Measurements from ENCODE around the gene RB1. TPM values are rescaled to one million over a fixed set of nuclear protein-coding genes. Genes with fewer than 3 reads are reported as not detected.

Gene RB1
- total and polyA plus RNA-seq, 2 donors = 30.2 to 52.3 TPM

GRCh38 chr13:48264058-48264457 is 39.5 kb upstream of the RB1 start:
- Histone ChIP-seq H3K4me1 (ENCODE audit: control insufficient read depth in 2 of 2, insufficient read depth in 2 of 2, low read length in 2 of 2) (no peaks in the 10 kb centered on the region), H3K27me3 (ENCODE audit: control insufficient read depth in 2 of 2, insufficient read depth in 1 of 2, low read length in 1 of 2) (no peaks in the 10 kb centered on the region), H3K9me3 (ENCODE audit: control insufficient read depth in 2 of 2, insufficient read depth in 1 of 2, low read length in 1 of 2) (no peaks in the 10 kb centered on the region), H3K27ac (ENCODE audit: low read depth in 1 of 2, low read length in 1 of 2) (no peak overlapping the region), H3K36me3 (ENCODE audit: control insufficient read depth in 2 of 2, insufficient read depth in 2 of 2, low read length in 1 of 2) (peaks cover 15 to 45% of the 10 kb centered on the region in 2 donors), H3K4me3 (ENCODE audit: low read length in 2 of 2) (no peak overlapping the region)
- DNase-seq (ENCODE audit: low read depth in 6 of 9, low spot score in 9 of 9) = no peak
- 97% methylated on average over 2 of the region's 2 CpGs for WGBS

- Histone ChIP-seq H3K27ac (ENCODE audit: low read depth in 1 of 2, low read length in 1 of 2) (no peak overlapping the region), H3K27me3 (ENCODE audit: control insufficient read depth in 2 of 2, insufficient read depth in 1 of 2, low read length in 1 of 2) (no peaks in the 10 kb centered on the region), H3K36me3 (ENCODE audit: control insufficient read depth in 2 of 2, insufficient read depth in 2 of 2, low read length in 1 of 2) (peaks cover 21 to 46% of the 10 kb centered on the region in 2 donors), H3K9me3 (ENCODE audit: control insufficient read depth in 2 of 2, insufficient read depth in 1 of 2, low read length in 1 of 2) (no peaks in the 10 kb centered on the region), H3K4me1 (ENCODE audit: control insufficient read depth in 2 of 2, insufficient read depth in 2 of 2, low read length in 2 of 2) (no peaks in the 10 kb centered on the region), H3K4me3 (ENCODE audit: low read length in 2 of 2) (no peak overlapping the region)
- 75% methylated on average over 8 of the region's 8 CpGs for WGBS
- DNase-seq (ENCODE audit: low read depth in 6 of 9, low spot score in 9 of 9) = peak in 3 of 9 donors; percentile 3 to 34 (median 9)
These were observed 38.2 kb upstream of the RB1 start for GRCh38 chr13:48265217-48265815.

GRCh38 chr13:48266150-48266549 is 37.4 kb upstream of the RB1 start:
- Histone ChIP-seq H3K36me3 (ENCODE audit: control insufficient read depth in 2 of 2, insufficient read depth in 2 of 2, low read length in 1 of 2) (peaks cover 21 to 43% of the 10 kb centered on the region in 2 donors), H3K27me3 (ENCODE audit: control insufficient read depth in 2 of 2, insufficient read depth in 1 of 2, low read length in 1 of 2) (no peaks in the 10 kb centered on the region), H3K4me3 (ENCODE audit: low read length in 2 of 2) (no peak overlapping the region), H3K27ac (ENCODE audit: low read depth in 1 of 2, low read length in 1 of 2) (no peak overlapping the region), H3K9me3 (ENCODE audit: control insufficient read depth in 2 of 2, insufficient read depth in 1 of 2, low read length in 1 of 2) (no peaks in the 10 kb centered on the region), H3K4me1 (ENCODE audit: control insufficient read depth in 2 of 2, insufficient read depth in 2 of 2, low read length in 2 of 2) (no peaks in the 10 kb centered on the region)
- DNase-seq (ENCODE audit: low read depth in 6 of 9, low spot score in 9 of 9) = no peak

GRCh38 chr13:48266701-48267639 is 36.6 kb upstream of the RB1 start:
- DNase-seq (ENCODE audit: low read depth in 6 of 9, low spot score in 9 of 9) = no peak
- Histone ChIP-seq H3K27me3 (ENCODE audit: control insufficient read depth in 2 of 2, insufficient read depth in 1 of 2, low read length in 1 of 2) (no peaks in the 10 kb centered on the region), H3K27ac (ENCODE audit: low read depth in 1 of 2, low read length in 1 of 2) (no peak overlapping the region), H3K36me3 (ENCODE audit: control insufficient read depth in 2 of 2, insufficient read depth in 2 of 2, low read length in 1 of 2) (peaks cover 21 to 42% of the 10 kb centered on the region in 2 donors), H3K9me3 (ENCODE audit: control insufficient read depth in 2 of 2, insufficient read depth in 1 of 2, low read length in 1 of 2) (no peaks in the 10 kb centered on the region), H3K4me1 (ENCODE audit: control insufficient read depth in 2 of 2, insufficient read depth in 2 of 2, low read length in 2 of 2) (no peaks in the 10 kb centered on the region), H3K4me3 (ENCODE audit: low read length in 2 of 2) (no peak overlapping the region)
- WGBS = 98% methylated on average over 2 of the region's 2 CpGs

- no peaks in the 10 kb centered on the region for H3K4me1 ChIP-seq (ENCODE audit: control insufficient read depth in 2 of 2, insufficient read depth in 2 of 2, low read length in 2 of 2)
- over 99% methylated on average over 4 of the region's 4 CpGs for WGBS
- no peaks in the 10 kb centered on the region for H3K9me3 ChIP-seq (ENCODE audit: control insufficient read depth in 2 of 2, insufficient read depth in 1 of 2, low read length in 1 of 2)
- no peaks in the 10 kb centered on the region for H3K27me3 ChIP-seq (ENCODE audit: control insufficient read depth in 2 of 2, insufficient read depth in 1 of 2, low read length in 1 of 2)
- H3K4me3 ChIP-seq (ENCODE audit: low read length in 2 of 2) = no peak overlapping the region
- DNase-seq (ENCODE audit: low read depth in 6 of 9, low spot score in 9 of 9) = no peak
- H3K27ac ChIP-seq (ENCODE audit: low read depth in 1 of 2, low read length in 1 of 2) = no peak overlapping the region
- peaks cover 16 to 32% of the 10 kb centered on the region in 2 donors for H3K36me3 ChIP-seq (ENCODE audit: control insufficient read depth in 2 of 2, insufficient read depth in 2 of 2, low read length in 1 of 2)
These were observed 35.5 kb upstream of the RB1 start for GRCh38 chr13:48268019-48268418.

DNA sequence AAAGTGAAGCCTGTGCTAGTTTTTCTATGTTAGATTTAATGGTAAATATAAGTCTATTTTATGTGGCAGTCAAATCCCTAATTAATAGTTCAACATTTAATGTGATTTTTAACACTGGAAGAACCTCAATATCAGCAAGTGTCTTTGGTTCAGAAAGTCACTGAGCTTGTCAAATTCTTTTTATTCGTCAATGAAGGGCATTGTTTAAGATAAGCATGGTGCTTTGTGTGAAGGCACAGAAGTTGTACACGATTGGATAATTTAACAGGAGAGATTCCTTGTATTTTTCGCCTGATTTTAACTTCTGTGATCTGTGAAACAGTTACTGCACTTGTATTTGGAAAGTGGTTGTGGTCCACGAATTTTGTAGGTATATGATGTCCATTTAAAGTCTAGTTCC is 30.2 kb upstream of the RB1 start:
- Histone ChIP-seq H3K4me1 (ENCODE audit: control insufficient read depth in 2 of 2, insufficient read depth in 2 of 2, low read length in 2 of 2) (no peaks in the 10 kb centered on the region), H3K27me3 (ENCODE audit: control insufficient read depth in 2 of 2, insufficient read depth in 1 of 2, low read length in 1 of 2) (no peaks in the 10 kb centered on the region), H3K4me3 (ENCODE audit: low read length in 2 of 2) (no peak overlapping the region), H3K9me3 (ENCODE audit: control insufficient read depth in 2 of 2, insufficient read depth in 1 of 2, low read length in 1 of 2) (no peaks in the 10 kb centered on the region), H3K36me3 (ENCODE audit: control insufficient read depth in 2 of 2, insufficient read depth in 2 of 2, low read length in 1 of 2) (peaks cover 8 to 15% of the 10 kb centered on the region in 2 donors), H3K27ac (ENCODE audit: low read depth in 1 of 2, low read length in 1 of 2) (no peak overlapping the region)
- DNase-seq (ENCODE audit: low read depth in 6 of 9, low spot score in 9 of 9) = no peak
- 97% methylated on average over 4 of the region's 4 CpGs for WGBS

- no peak overlapping the region for H3K27ac ChIP-seq (ENCODE audit: low read depth in 1 of 2, low read length in 1 of 2)
- 97% methylated on average over 4 of the region's 4 CpGs for WGBS
- no peaks in the 10 kb centered on the region for H3K9me3 ChIP-seq (ENCODE audit: control insufficient read depth in 2 of 2, insufficient read depth in 1 of 2, low read length in 1 of 2)
- H3K36me3 ChIP-seq (ENCODE audit: control insufficient read depth in 2 of 2, insufficient read depth in 2 of 2, low read length in 1 of 2) = peaks cover 0 to 2% of the 10 kb centered on the region in 2 donors
- H3K4me3 ChIP-seq (ENCODE audit: low read length in 2 of 2) = no peak overlapping the region
- H3K4me1 ChIP-seq (ENCODE audit: control insufficient read depth in 2 of 2, insufficient read depth in 2 of 2, low read length in 2 of 2) = no peaks in the 10 kb centered on the region
- no peaks in the 10 kb centered on the region for H3K27me3 ChIP-seq (ENCODE audit: control insufficient read depth in 2 of 2, insufficient read depth in 1 of 2, low read length in 1 of 2)
- no peak for DNase-seq (ENCODE audit: low read depth in 6 of 9, low spot score in 9 of 9)
These were observed 28.0 kb upstream of the RB1 start for GRCh38 chr13:48275507-48275906.

GRCh38 chr13:48278806-48279205 is 24.7 kb upstream of the RB1 start:
- Histone ChIP-seq H3K4me3 (ENCODE audit: low read length in 2 of 2) (no peak overlapping the region), H3K9me3 (ENCODE audit: control insufficient read depth in 2 of 2, insufficient read depth in 1 of 2, low read length in 1 of 2) (no peaks in the 10 kb centered on the region), H3K4me1 (ENCODE audit: control insufficient read depth in 2 of 2, insufficient read depth in 2 of 2, low read length in 2 of 2) (no peaks in the 10 kb centered on the region), H3K27ac (ENCODE audit: low read depth in 1 of 2, low read length in 1 of 2) (no peak overlapping the region), H3K36me3 (ENCODE audit: control insufficient read depth in 2 of 2, insufficient read depth in 2 of 2, low read length in 1 of 2) (no peaks in the 10 kb centered on the region), H3K27me3 (ENCODE audit: control insufficient read depth in 2 of 2, insufficient read depth in 1 of 2, low read length in 1 of 2) (no peaks in the 10 kb centered on the region)
- DNase-seq (ENCODE audit: low read depth in 6 of 9, low spot score in 9 of 9) = no peak
- WGBS = 89% methylated on average over 2 of the region's 2 CpGs

DNA sequence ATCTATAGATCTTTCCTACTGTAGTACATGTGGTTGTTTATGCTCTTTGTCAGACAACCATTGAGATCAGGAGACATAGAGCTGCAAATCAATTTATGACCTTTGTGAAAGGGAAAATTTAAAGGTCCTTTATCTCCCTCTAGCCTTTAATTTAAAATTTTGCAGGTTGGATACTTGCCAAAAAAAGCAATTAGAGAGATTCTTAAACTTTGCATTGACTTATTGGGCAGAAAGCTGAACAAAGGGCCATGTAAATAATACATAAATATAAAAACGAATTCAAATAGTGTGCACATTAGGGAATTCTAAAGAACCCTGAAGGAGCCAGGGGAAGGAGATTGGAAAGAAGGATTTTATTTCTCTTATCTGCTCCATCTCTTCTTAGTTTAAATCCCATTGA is 22.0 kb upstream of the RB1 start:
- no peaks in the 10 kb centered on the region for H3K4me1 ChIP-seq (ENCODE audit: control insufficient read depth in 2 of 2, insufficient read depth in 2 of 2, low read length in 2 of 2)
- no peak overlapping the region for H3K27ac ChIP-seq (ENCODE audit: low read depth in 1 of 2, low read length in 1 of 2)
- no peak overlapping the region for H3K4me3 ChIP-seq (ENCODE audit: low read length in 2 of 2)
- DNase-seq (ENCODE audit: low read depth in 6 of 9, low spot score in 9 of 9) = no peak
- WGBS = 98% methylated on average over 1 of the region's 1 CpG
- H3K9me3 ChIP-seq (ENCODE audit: control insufficient read depth in 2 of 2, insufficient read depth in 1 of 2, low read length in 1 of 2) = no peaks in the 10 kb centered on the region
- H3K36me3 ChIP-seq (ENCODE audit: control insufficient read depth in 2 of 2, insufficient read depth in 2 of 2, low read length in 1 of 2) = no peaks in the 10 kb centered on the region
- no peaks in the 10 kb centered on the region for H3K27me3 ChIP-seq (ENCODE audit: control insufficient read depth in 2 of 2, insufficient read depth in 1 of 2, low read length in 1 of 2)

All from thymus (tissue), 11 donors.